VCaP (cell line): ENCODE measurements around the gene THSD8.

ENCODE experiments used
- H3K27ac ChIP-seq: fragments of 450-650 bp; 2 replicates; pipeline ENCODE4 v1.5.1; 2017
- TF ChIP-seq, protein P1 (sequence below): fragments of 450-650 bp; conservative IDR thresholded peaks from 2 replicates; pipeline ENCODE4 v1.5.1; 2017; ENCODE audit warnings: mild to moderate bottlenecking, moderate library complexity

THSD8 gene

DNA sequence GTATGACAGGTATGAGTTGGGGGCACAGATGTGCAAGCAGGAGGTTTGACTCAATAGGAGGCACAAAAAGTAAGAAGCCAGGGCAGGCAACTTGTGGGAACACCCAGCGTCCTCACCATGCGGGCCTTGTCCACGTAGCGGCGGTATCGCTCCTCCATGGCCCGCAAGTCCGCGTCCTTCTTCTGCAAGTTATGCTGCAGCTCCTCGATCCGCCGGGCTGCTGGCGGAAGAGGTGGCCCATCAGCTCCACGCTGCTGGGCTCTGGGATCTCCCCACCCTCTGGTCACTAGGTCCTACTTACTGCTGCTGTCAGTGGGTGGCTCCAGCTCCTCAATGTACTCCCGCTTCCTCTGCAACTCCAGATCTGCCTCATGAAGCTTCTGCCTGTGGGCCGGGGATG lies 37.2 kb upstream of the THSD8 start:
- TF ChIP-seq, protein P1, sequence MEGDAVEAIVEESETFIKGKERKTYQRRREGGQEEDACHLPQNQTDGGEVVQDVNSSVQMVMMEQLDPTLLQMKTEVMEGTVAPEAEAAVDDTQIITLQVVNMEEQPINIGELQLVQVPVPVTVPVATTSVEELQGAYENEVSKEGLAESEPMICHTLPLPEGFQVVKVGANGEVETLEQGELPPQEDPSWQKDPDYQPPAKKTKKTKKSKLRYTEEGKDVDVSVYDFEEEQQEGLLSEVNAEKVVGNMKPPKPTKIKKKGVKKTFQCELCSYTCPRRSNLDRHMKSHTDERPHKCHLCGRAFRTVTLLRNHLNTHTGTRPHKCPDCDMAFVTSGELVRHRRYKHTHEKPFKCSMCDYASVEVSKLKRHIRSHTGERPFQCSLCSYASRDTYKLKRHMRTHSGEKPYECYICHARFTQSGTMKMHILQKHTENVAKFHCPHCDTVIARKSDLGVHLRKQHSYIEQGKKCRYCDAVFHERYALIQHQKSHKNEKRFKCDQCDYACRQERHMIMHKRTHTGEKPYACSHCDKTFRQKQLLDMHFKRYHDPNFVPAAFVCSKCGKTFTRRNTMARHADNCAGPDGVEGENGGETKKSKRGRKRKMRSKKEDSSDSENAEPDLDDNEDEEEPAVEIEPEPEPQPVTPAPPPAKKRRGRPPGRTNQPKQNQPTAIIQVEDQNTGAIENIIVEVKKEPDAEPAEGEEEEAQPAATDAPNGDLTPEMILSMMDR, result no peak
- H3K27ac ChIP-seq, result no peak overlapping the region

- TF ChIP-seq, protein P1, result no peak
- H3K27ac ChIP-seq, result no peak overlapping the region
These were observed 35.8 kb upstream of the THSD8 start for GRCh38 chr19:12766051-12766521.

DNA sequence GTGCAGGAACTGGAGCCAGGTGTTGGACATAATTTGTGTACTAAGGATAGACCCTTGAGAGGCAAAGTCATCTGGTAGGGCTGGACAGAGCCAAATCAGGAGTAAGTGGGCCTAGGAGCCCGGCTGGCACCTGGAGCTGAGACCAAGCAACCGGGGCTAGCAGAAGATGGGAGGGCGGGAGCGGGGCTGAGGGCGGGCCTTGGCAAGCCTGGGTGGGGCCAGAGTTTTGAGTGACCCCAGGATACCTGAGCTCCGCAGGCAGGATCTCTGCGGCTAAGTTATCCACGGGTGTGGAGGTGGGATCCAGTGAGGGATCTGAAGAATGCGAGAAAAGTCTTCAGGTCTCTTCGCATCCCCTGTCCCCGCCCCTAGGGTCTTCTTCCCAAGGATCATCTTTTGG lies 34.7 kb upstream of the THSD8 start:
- TF ChIP-seq, protein P1, result no peak
- no peak overlapping the region for H3K27ac ChIP-seq

DNA sequence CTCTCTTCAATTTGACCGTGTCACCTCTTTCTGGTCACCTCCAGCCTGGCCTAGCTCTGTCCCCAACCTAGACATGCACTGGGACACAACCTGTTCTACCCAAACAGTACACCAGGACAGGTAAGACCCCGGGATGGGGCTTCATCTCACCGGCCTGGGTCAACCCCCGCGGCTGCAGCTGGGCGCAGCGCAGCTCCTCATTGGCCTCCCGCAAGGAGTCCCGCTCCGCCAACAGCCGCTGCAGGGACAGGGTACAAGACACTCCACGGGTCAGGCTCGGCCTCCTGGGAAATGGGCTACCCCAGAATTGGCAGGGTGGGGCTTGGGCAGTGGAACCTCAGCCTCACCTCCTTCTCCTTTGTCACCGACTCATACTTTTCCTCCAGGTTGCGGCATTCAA lies 34.2 kb upstream of the THSD8 start:
- TF ChIP-seq, protein P1, result no peak
- no peak overlapping the region for H3K27ac ChIP-seq

DNA sequence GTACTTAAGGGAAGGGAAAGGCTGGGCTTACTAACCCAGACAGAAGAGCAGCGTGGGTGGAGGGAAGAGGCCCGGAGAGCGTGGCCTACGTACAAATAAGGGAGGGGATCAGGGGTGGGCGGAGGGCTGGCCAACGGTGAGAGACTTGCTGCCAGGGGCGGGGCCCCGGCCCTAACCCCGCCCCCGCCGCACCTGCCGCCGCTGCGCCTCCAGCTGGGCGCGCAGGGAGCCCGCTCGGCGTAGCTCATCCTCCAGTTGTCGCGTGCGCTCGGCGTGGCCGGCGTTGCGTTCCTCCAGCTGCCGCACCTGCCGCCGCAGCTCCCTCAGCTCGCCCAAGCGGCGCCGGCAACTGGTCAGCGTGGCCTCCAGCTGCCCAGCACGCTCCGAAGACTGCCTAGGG lies 32.2 kb upstream of the THSD8 start:
- TF ChIP-seq, protein P1, result no peak
- no peak overlapping the region for H3K27ac ChIP-seq

DNA sequence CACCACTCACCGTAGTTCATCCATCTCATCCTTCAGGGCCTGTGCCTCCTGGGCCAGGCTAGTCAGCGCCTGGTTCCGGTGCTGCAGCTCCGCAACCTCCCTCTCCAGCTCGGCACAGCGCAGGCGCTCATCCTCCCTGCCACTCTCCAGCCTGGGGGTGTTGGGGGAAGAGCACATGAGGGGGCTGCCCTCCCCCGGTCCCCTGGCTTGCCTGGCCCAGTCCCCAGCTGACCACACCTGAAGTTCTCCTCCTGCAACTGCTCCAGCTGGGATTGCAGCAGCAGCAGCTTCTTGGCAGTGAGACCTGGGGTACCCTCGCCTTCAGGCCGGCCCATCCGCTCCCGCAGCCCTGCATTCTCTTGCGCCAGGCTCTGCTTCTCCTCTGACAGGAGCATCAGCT lies 30.9 kb upstream of the THSD8 start:
- H3K27ac ChIP-seq, result no peak overlapping the region
- TF ChIP-seq, protein P1, result no peak

GRCh38 chr19:12772323-12772722 lies 29.5 kb upstream of the THSD8 start:
- TF ChIP-seq, protein P1, result no peak
- H3K27ac ChIP-seq, result 0 out of 2 replicates have a peak overlapping the region, but pooled peaks have one; percentile 93

GRCh38 chr19:12773571-12773970 lies 28.3 kb upstream of the THSD8 start:
- TF ChIP-seq, protein P1, result 0 out of 2 replicates have a peak, but pooled peaks have one; percentile 14
- peak overlapping the region; percentile 93 for H3K27ac ChIP-seq
